SU-DHL-6 (cell line): ENCODE results near the gene DNAJB4.

Experiments
- H2AFZ ChIP-seq: fragments of 200-600 bp; sonication (generic); 2 replicates; pipeline ENCODE4 v1.6.1; 2014; ENCODE audit warnings: low read depth, mild to moderate bottlenecking, moderate library complexity, mixed read lengths, antibody characterized with exemption, low read length; ENCODE audit not compliant: severe bottlenecking
- H3F3A ChIP-seq: fragments of 200-600 bp; shearing (Covaris generic); 2 replicates; pipeline ENCODE4 v1.6.0; 2016; ENCODE audit warnings: antibody characterized with exemption, mild to moderate bottlenecking; ENCODE audit not compliant: insufficient read depth
- H3K27ac ChIP-seq: fragments of 200-600 bp; sonication (generic); 2 replicates; pipeline ENCODE4 v1.5.1; 2016; ENCODE audit warnings: low read depth, mild to moderate bottlenecking, low read length, moderate library complexity, mixed read lengths
- H3K27me3 ChIP-seq: fragments of 200-600 bp; sonication (generic), shearing (Covaris generic); 2 replicates; pipeline ENCODE4 v1.6.0; 2014; ENCODE audit warnings: mild to moderate bottlenecking, low read length
- H3K36me3 ChIP-seq: fragments of 200-600 bp; sonication (generic); 2 replicates; pipeline ENCODE4 v1.6.1; 2014; ENCODE audit warnings: mild to moderate bottlenecking, low read length, mixed read lengths
- H3K4me2 ChIP-seq: fragments of 300-600, 200-600 bp; shearing (Covaris generic), sonication (generic); 2 replicates; pipeline ENCODE4 v1.6.0; 2014; ENCODE audit warnings: low read length, low read depth, mild to moderate bottlenecking; ENCODE audit not compliant: poor library complexity, severe bottlenecking
- H3K4me3 ChIP-seq: fragments of 200-600 bp; sonication (generic); 2 replicates; pipeline ENCODE4 v1.5.1; 2014; ENCODE audit warnings: antibody characterized with exemption, low read length, mild to moderate bottlenecking, mixed read lengths; ENCODE audit not compliant: insufficient read depth, poor library complexity, severe bottlenecking
- H3K79me2 ChIP-seq: fragments of 200-600 bp; sonication (generic); 2 replicates; pipeline ENCODE4 v1.6.1; 2014; ENCODE audit warnings: mild to moderate bottlenecking, low read length, moderate library complexity; ENCODE audit not compliant: insufficient read depth
- H3K9ac ChIP-seq: fragments of 200-600 bp; sonication (generic); 2 replicates; pipeline ENCODE4 v1.7.0; 2014; ENCODE audit warnings: mild to moderate bottlenecking, low read length
- H3K9me2 ChIP-seq: fragments of 200-600 bp; sonication (generic); replicated peaks from 2 replicates; pipeline ENCODE4 v1.6.1; 2014; ENCODE audit warnings: low read length; ENCODE audit not compliant: insufficient read depth
- H3K9me3 ChIP-seq: fragments of 200-600 bp; sonication (generic); 2 replicates; pipeline ENCODE4 v1.6.1; 2014; ENCODE audit warnings: low read length, mixed read lengths; ENCODE audit not compliant: insufficient read depth
- H4K20me1 ChIP-seq: fragments of 200-600 bp; sonication (generic); 2 replicates; pipeline ENCODE4 v1.6.1; 2014; ENCODE audit warnings: low read depth, mild to moderate bottlenecking, antibody characterized with exemption, low read length, moderate library complexity, mixed read lengths
- CTCF ChIP-seq: fragments of 200-600 bp; sonication (generic); IDR thresholded peaks from one replicate; pipeline ENCODE4 v1.5.1; 2017; ENCODE audit warnings: antibody characterized with exemption, mild to moderate bottlenecking, low read length, moderate library complexity; ENCODE audit not compliant: insufficient read depth, poor library complexity, severe bottlenecking
- EZH2phosphoT487 ChIP-seq: fragments of 200-600 bp; sonication (generic), shearing (Covaris generic); conservative IDR thresholded peaks from 2 replicates; pipeline ENCODE4 v1.6.1; 2018; ENCODE audit warnings: mild to moderate bottlenecking, antibody characterized with exemption, low read length, moderate library complexity, mixed read lengths

Gene DNAJB4

GRCh38 chr1:78036450-78036849 is 31.7 kb downstream of the DNAJB4 start:
- Histone ChIP-seq H3K27me3 (no peaks in the 10 kb centered on the region), H3K9me3 (no peaks in the 10 kb centered on the region), H3F3A (no peaks in the 10 kb centered on the region), H3K4me3 (no peak overlapping the region), H3K79me2 (no peaks in the 10 kb centered on the region), H3K9me2 (no peaks in the 10 kb centered on the region), H3K4me2 (no peak overlapping the region), H3K36me3 (no peaks in the 10 kb centered on the region), H3K9ac (no peak overlapping the region), H3K27ac (no peak overlapping the region), H2AFZ (no peak overlapping the region), H4K20me1 (no peaks in the 10 kb centered on the region)
- TF ChIP-seq CTCF: no peak

DNA sequence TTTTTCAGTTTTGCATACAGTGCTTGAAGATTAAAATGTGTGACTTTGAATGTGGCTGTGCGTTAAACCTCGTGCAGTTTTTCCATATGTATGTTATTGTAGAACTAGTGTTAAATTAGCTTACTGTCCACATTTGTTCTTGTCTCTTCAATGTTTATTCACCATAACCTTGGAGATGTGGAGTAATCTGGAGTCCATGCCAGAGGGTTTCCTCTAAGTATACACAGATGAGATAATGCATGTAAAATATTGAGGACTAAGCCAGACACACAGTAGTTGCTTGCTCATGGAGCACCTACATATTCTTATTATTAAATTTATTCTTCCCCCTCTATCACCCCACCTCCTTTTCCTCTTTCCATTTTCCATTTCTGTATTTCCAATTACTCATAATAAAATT is 33.3 kb downstream of the DNAJB4 start:
- H4K20me1 ChIP-seq: no peaks in the 10 kb centered on the region
- no peak overlapping the region for H2AFZ ChIP-seq
- no peak overlapping the region for H3K27ac ChIP-seq
- H3K4me3 ChIP-seq: no peak overlapping the region
- no peaks in the 10 kb centered on the region for H3K9me2 ChIP-seq
- no peaks in the 10 kb centered on the region for H3K27me3 ChIP-seq
- H3K79me2 ChIP-seq: no peaks in the 10 kb centered on the region
- H3K9ac ChIP-seq: no peak overlapping the region
- no peak for TF ChIP-seq EZH2phosphoT487
- TF ChIP-seq CTCF: no peak
- H3K9me3 ChIP-seq: no peaks in the 10 kb centered on the region
- H3K36me3 ChIP-seq: no peaks in the 10 kb centered on the region
- H3K4me2 ChIP-seq: no peak overlapping the region
- no peaks in the 10 kb centered on the region for H3F3A ChIP-seq

GRCh38 chr1:78038491-78038939 is 33.8 kb downstream of the DNAJB4 start:
- Histone ChIP-seq H3K79me2 (no peaks in the 10 kb centered on the region), H3K36me3 (no peaks in the 10 kb centered on the region), H2AFZ (no peak overlapping the region), H3F3A (no peaks in the 10 kb centered on the region), H3K4me2 (no peak overlapping the region), H3K27ac (no peak overlapping the region), H3K9me2 (no peaks in the 10 kb centered on the region), H3K4me3 (no peak overlapping the region), H4K20me1 (no peaks in the 10 kb centered on the region), H3K9me3 (no peaks in the 10 kb centered on the region), H3K27me3 (no peaks in the 10 kb centered on the region), H3K9ac (no peak overlapping the region)
- TF ChIP-seq CTCF (no peak), EZH2phosphoT487 (no peak)
